Panc1 (cell line): ENCODE results near the gene PTPRK.

Experiments used
- CTCF ChIP-seq: fragments of 450-650 bp; IDR thresholded peaks from 2 replicates; pipeline ENCODE4 v1.5.1; 2017; ENCODE audit warnings: mild to moderate bottlenecking
- POLR2AphosphoS5 ChIP-seq: IDR thresholded peaks from 2 replicates; pipeline ENCODE4 v1.6.1; 2012; ENCODE audit warnings: mild to moderate bottlenecking, low read depth, low read length, moderate library complexity
- REST ChIP-seq, 2 experiments: IDR thresholded peaks; 2 replicates each; pipeline ENCODE4 v1.6.1; 2011 to 2012; ENCODE audit warnings: low read depth in 2 of 2, control low read depth in 1 of 2, low read length in 1 of 2, mild to moderate bottlenecking in 1 of 2, moderate library complexity in 1 of 2; ENCODE audit not compliant: insufficient read depth in 1 of 2
- SIN3A ChIP-seq: IDR thresholded peaks from 2 replicates; pipeline ENCODE4 v1.6.1; 2012; ENCODE audit warnings: low read depth, mild to moderate bottlenecking, low read length, moderate library complexity, borderline replicate concordance; ENCODE audit not compliant: insufficient read depth
- TCF7L2 ChIP-seq: IDR thresholded peaks from 2 replicates; pipeline ENCODE4 v1.6.1; 2011; ENCODE audit warnings: mild to moderate bottlenecking, low read depth, low read length, inconsistent platforms

GRCh38 chr6:128000363-128000762, 520.0 kb downstream of the PTPRK start:
- no peak for TF ChIP-seq CTCF
- TF ChIP-seq POLR2AphosphoS5, result no peak
- no peak for TF ChIP-seq SIN3A
- TF ChIP-seq REST (IDR thresholded peaks at IDR 0.05; ENCODE audit: insufficient read depth in 1 of 2, low read depth in 2 of 2, low read length in 1 of 2), result no peak
- no peak for TF ChIP-seq TCF7L2
